HG03045 (cell line): ENCODE data around the gene MYO5C.

Experiments
- ATAC-seq: cut with Tn5 transposase; IDR thresholded peaks from one replicate; pipeline ENCODE4 v1.9.1; 2021; ENCODE audit warnings: mild to moderate bottlenecking, moderate library complexity; ENCODE audit not compliant: unreplicated experiment

The MYO5C gene

DNA sequence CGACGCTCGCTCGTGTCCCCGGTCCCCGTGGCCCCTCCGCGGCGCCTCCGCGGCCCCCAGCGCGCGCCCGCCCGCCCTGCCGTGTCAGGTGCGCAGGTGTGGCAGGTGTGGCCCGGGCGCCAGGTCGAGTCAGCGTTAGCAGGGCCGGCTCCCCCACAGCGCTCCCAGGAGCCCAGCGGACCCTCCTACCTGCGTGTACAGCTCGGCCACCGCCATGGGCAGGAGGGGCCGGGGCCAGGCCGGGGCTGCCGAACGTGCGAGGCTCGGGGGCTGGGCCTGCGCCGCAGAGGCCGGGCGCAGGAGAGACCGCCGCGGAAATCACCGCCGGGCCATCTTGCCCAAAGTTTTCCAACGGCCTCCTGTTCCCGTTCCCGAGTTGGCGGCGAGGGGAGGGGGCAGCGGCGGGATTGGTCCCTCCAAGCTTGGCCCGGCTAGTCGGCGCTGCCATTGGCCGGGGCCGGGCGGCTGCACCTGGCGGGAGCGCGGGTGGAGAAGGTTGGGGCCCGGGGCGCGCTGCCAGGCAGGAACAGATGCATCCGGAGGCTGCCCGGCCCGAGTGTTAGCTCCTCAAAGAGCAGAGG, at the start of gene MYO5C:
TSS of gene MYO5C (minus strand) at position 384 of the 581 bp plus-strand sequence. CDS start at position 216, 168 bp downstream.
- no peak for ATAC-seq

- no peak for ATAC-seq
Measured at GRCh38 chr15:52344592-52344991, 49.0 kb upstream of the MYO5C start.

DNA sequence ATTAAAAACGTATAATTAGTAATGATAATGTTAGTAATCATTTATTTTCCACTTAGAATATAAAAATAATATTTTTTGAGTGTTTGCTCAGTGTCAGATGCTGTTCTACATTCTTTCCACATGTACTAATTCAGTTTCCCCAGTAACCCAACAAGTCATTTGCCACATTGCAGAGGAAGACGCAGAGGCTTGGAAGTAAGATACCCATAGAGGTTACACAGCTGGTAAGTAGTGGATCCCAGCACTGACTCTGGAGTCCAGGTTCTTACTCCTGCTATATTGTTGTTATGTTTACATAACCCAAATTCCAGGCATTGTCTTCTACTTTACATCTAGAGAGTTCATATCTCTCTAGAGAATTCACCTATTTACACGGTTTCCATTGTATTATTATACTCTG, 48.2 kb upstream of the MYO5C start:
- no peak for ATAC-seq

DNA sequence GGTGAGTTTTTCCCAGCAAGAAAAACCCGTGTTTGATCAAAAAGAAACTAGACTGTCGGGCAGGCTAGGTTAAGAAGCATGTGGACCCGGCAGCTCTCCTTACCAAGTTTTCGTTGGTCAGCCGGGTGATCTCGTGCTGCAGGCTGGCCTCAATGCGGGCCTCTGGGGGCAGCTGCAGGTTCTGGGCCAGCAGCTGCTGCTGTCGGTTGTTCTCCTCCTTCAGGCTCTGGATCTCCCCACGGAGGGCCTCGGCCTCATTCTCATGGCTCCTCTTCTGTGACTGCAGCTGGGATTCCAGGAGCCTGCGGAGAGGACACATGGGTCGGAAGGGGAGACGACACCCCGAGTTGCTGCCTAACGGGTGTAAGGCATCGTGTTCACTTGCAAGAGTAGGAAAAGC, 44.5 kb upstream of the MYO5C start:
- ATAC-seq, result no peak

DNA sequence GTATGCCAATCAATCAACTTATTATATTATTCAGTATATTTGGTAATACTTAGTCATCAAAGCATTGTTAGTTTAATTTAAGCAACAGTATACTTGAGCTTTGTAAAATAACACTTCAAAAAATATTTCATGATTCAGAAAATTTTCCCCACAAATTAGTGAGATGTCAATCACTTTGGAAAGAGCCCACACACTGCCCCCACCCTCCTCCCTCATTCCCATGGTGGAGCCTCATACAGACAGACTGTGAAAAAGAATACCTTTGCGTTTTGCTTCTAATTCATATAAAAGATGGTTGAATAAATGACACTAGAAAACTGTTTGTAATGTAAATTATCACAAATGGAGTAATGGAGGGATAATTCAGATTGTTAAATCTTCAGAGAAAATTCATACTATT, 43.3 kb upstream of the MYO5C start:
- no peak for ATAC-seq

DNA sequence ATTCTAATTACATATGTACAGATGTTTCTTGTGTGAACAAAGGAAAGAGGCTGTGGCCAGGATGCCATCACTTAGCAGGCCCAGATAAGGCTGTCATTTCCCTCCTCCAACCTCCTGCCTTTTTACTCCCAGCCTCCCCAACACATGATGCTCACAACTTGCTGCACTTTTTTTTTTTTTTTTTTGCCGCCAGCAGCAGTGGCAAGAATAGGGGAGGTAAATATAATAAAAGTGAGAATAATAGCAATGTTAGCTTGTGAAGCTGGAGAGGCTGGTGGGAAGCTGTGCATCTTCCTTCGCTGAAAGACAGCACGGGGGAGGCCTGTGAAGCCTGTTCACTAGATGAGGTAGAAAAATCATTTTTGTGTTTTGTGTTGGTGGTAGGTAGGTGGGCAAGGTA, 42.5 kb upstream of the MYO5C start:
- ATAC-seq, result no peak

DNA sequence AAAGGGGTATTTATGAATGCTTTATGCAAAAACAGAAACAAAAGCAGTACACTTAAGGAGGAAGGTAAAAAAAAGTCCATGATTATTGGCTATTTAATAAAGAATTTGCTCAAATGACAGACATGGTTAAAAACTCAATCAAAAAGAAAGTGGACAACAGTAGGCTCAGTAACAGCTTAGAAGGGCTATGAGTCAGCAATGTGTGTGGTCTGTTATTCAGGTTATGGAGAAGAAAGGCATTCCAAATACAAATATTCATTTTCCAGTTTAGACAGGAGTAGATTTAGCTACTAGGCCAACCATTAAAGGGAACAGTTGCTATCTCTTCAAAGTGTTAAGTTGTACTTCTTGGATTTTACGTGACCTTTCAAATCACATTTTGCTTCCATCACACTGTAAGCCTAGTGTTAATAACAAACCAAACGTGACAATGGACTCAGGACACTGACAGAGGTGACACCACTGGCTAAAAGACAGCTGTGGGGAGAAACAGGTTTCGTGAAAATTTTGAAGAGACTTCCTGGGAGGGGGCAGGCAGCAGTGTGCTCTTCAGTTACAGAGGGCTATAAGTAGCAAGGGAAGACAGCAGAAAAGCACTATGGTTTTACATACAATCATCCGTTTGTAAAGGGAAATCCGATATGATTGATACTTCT, 41.7 kb upstream of the MYO5C start:
- no peak for ATAC-seq

DNA sequence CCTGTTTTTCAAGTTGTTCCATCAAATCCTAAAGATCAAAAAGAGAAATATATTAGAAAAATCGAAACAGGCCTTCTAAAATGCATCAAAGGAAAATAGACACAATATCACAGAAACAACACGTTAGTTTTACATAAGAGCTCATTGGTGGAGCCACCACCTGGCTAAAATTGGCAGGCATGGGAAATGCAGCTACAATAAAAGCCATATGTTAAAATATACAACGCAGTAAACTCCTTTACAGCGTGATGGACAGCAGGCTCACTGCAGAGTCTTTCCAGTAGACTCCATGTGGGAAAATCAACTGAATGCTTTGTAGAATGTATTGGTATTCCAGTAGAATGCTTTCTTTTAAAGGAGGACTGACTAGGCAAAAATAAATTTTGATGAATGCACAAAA, 40.9 kb upstream of the MYO5C start:
- no peak for ATAC-seq

DNA sequence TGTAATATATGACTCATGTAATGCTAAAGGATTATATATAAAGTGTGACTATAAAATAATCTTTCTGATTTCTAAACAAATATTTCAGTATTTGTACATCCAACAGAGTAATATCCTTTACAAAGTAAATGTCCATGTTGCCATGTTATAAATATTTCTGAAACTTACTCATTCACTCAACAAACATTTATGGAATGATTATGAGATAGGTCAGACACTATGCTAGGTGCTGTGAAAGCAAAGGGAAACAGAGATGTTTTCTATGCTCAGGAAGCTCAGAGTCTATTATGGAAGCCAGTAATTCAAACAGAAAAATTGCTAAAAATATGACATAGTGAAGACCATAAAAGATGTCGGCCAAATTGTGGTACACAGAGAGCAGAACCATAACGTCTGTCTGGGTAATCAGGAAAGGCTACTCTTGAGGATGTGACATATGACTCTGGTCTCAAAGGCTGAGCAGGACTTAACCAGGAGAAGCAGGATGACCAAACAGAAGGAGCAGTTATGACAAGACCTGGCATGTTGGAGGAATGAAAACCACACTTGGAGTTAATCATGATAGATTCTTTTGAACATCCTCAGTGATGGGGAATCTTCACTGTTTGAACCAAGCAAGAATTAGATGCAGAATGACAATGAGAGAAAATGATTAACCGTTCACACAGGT, 39.0 kb upstream of the MYO5C start:
- no peak for ATAC-seq

DNA sequence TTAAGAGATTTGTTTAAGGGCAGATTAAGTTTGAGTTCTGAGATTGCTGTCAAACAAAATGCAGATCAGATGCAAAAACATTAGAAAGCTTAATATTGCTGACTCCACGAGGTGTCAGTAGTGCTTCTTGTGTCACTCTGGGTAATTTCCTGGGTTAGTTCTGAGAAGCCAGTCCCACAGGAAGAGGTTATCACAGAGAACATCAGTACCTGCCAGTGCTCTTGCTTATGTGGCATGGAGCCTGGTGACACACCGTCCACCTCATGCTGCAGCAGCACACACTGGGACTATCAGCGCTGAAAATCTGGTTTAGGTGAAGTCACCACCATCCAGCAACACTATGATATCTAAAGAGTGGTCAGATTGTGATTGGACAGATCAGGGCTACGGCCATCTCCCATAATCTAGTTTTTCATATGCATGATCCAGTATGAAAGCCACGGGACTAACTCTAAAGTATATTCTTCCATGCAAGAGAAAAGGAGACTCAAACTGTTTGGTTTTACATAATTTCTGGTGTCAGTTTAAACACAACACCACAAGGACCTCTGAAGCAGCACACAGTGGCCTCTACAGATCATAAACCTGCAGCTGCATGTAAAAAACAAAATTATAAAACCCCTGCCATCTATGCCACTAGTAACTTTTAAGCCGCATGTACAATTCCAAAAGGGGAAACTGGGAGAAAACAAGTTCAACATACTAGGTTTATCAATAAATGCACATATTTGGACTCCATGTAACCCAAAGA, 36.1 kb upstream of the MYO5C start:
- ATAC-seq, result peak; percentile 71

- no peak for ATAC-seq
Measured at GRCh38 chr15:52329987-52330386, 34.4 kb upstream of the MYO5C start.

- ATAC-seq, result no peak
Measured at GRCh38 chr15:52329150-52329549, 33.5 kb upstream of the MYO5C start.

GRCh38 chr15:52328680-52329079, 33.1 kb upstream of the MYO5C start:
- ATAC-seq, result no peak

DNA sequence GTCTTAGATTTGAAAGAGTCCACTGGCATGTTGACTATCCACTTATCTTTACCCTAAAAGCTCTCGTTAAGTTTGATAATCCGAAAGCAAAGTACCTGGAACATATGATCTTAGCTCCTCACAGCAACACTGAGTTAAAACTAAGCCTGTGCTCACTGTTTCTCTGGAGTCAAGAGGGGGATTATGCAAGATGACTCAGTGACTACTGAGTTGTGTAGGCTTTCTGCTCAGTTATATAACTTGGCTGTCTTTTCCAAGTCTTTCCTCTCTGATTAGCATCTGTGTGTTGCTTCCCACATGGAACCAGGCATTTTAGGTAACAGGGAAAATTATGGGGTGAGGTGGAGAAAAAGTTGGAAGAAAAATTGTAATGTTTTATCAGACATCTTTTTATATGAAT, 31.2 kb upstream of the MYO5C start:
- no peak for ATAC-seq

- ATAC-seq, result no peak
Measured at GRCh38 chr15:52324109-52324508, 28.5 kb upstream of the MYO5C start.

DNA sequence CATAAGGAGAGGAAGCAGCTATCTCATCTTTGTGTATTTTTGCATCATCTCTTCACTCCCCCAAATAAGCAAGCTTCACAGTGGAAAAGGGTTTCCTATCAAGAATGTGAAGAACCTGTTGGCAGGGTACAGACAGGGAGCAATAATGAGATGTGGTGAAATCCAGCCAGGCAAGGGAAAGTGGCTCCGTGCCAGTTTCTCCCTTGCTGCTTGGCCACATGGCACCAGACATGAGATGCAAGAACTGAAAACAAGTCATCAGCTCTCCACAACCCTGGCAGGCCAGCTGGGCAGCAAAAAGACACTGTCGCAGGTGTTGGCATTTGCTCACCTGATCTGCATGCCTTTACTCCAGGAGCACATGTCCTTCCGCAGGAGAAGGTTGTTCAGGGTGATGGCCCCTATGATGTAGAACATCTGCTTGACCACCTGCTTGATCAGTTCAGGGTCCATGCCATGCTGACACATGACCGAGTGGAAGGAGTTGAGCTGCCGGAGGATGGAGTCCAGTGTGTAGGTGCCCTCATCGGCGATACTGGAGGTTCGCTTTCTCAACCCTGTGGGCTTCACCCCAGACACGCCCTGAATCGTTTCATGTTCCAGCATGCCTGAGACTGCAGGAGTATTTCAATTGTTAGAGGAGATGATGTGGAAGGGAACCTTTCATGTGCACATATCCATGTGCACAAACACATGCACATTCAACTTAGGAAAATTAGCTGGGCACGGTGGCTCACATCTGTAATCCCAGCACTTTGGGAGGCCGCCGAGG, 23.3 kb upstream of the MYO5C start:
- ATAC-seq, result no peak

DNA sequence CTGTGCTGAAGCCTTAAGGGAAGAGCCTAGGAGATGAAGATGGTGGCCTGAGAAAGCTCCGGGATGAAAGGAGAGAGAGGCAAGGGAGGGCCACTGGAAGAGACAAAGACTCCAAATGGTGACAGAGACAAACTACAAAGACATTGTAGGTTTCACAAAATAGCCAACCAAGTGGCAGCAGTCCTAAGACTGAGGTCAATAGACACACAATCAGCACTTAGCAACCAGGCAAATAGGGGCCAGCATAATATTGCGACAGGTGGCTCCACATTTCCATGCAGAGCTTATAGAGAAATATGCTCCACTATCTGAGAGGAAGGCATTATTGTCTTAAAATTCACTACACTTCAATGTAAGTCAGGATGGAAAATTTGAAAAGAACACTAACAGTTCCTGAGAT, 22.1 kb upstream of the MYO5C start:
- ATAC-seq, result no peak

DNA sequence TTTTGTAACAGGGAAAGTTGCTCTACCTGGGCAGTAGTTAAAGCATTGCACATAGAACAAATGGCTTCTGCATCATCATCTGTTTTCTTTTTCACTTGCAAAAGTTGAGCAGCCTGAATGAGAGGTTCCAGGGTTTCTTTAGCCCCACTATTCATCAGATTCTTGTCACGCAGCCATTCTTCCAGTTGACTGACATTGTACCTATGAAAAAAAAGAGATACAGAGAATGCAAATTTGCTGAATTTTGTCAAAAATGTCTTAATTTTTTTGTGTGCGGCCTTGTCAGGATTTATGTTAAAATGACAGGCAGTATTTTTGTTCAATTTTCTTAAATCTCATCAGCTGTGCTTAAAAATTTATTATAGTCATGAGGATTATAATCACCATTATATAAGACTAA, 21.4 kb upstream of the MYO5C start:
- no peak for ATAC-seq

DNA sequence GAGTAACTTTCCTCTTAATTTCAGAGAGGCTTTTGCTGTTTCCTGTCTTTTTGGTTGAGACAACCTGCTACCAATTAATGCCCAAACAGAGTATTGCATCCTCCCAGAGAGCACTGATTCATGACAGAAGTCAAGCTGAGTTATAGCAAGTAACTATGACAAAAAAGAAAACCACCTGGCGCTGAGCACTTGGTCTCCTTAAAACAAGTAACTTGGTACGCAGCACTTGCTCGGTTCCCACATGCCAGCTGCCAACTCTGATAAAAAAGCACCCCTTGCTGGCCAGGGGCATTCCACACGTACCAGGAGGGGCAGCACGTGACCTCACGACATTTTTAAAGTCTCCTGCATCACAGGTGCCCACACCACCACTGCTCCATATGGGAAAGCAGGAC, 13.5 kb upstream of the MYO5C start:
- ATAC-seq, result peak; percentile 64

DNA sequence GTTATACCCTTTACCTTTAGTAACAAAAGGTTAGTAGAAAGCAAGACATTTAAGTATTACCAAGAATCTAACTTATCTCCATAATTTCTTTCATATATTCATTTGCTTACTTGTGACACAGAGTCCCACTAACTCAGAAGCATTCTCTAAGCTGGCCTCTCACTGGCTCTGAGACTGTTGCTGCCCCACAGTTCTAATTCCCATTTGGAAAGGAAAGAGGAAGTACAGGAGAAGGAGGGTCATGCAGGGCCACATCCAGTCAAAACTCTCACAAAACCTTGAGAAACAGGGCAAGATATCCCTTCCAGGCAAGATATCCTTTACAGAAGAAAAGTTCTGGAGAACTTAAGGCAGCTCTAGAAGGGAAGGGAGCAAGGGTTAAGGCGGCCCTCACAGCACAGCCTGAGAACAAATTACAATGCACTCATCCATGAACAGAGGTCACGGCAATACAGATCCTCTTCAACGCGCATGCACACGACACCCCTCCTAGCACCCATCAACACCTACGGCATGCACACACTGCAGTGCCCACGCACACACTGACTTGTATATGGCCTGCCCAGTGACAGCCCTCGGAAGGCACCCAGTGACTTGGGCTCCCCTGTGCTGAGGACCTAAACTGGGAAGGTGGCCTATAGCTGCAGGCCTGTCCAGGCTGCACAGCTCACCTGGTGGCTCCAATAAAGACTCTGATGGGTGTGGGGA, 13.0 kb upstream of the MYO5C start:
- ATAC-seq, result peak; percentile 56
